Hindlimb muscle (tissue), 1 donor: ENCODE measurements around the gene KIAA1210. TPM values are rescaled to one million over a fixed set of nuclear protein-coding genes. Genes with fewer than 3 reads are reported as not detected.

Experiments used
- DNase-seq: peaks from one replicate; pipeline ENCODE4 v3.0.0-alpha.2; 2013
- polyA plus RNA-seq: library from polyadenylated mRNA; unstranded; fragments of 120-200 nt; gene quantifications from one replicate; pipeline ENCODE4 v1.2.1, GENCODE V29; 2013; ENCODE audit not compliant: insufficient read length

KIAA1210 gene
- polyA plus RNA-seq = 0.12 TPM

GRCh38 chrX:119127650-119128049, at the start of gene KIAA1210:
KIAA1210 (minus strand) TSS chrX:119127812; CDS start chrX:119123642, 4,170 bp downstream.
- DNase-seq = no peak

- no peak for DNase-seq
Measured at GRCh38 chrX:119177278-119177677, 49.7 kb upstream of the KIAA1210 start.

DNA sequence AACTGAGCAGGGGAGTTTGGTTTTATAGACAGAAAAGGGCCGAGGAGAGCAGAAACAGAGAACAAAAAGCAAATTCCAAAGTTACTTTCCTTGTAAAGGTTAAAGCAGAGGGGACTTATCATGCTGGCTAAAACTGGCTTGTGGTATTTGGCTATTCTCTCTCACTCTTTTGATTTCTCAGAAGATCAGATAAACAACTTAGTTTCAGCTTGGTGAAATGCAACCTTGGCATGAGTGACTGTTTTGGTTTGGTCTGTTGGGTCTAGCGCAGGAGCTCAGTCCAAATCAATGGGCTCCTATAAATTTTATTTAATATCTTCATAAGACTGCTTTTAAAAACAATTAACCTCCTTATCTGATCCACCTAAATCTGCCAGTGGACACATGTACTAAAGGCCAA, 47.3 kb upstream of the KIAA1210 start:
- no peak for DNase-seq

DNA sequence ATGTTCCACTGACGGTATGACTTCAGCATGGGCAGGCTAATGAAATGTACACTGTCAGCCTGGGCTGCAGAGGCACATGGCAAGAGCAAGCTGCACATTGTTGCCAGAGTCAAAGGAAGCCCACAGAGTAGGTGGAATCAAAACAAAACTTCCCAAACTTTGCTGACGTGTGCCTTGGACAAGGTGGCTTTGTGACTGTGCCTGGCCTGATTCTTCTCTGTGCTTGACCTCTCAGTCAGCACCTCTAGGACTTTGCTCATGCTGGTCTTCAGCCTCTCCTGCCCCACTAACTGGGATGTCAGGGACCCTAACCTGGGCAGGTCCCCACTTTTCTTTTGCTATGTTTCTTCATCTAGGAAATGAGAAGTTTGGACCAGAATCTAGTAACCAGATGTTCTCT, 40.5 kb upstream of the KIAA1210 start:
- no peak for DNase-seq

DNA sequence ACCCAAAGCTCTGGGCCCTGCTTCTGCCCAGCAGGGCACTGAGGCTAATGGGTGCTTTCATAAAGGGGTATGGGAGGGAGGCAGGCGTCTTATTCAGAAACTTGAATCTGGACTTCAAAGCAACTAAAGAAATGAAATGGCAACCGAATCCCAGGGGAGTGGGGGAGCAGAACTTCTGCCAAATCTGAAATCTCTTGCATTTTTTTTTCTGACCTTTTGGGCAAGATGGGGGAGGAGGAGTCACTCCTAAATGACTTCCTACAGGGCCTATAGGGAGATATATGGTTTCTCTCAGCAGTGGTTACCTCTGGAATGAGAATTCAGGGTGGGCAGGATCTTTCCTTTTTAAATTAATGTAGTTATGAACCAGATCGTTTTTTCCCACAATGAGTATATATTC, 30.6 kb upstream of the KIAA1210 start:
- DNase-seq = no peak

- no peak for DNase-seq
Measured at GRCh38 chrX:119156241-119156640, 28.6 kb upstream of the KIAA1210 start.

DNA sequence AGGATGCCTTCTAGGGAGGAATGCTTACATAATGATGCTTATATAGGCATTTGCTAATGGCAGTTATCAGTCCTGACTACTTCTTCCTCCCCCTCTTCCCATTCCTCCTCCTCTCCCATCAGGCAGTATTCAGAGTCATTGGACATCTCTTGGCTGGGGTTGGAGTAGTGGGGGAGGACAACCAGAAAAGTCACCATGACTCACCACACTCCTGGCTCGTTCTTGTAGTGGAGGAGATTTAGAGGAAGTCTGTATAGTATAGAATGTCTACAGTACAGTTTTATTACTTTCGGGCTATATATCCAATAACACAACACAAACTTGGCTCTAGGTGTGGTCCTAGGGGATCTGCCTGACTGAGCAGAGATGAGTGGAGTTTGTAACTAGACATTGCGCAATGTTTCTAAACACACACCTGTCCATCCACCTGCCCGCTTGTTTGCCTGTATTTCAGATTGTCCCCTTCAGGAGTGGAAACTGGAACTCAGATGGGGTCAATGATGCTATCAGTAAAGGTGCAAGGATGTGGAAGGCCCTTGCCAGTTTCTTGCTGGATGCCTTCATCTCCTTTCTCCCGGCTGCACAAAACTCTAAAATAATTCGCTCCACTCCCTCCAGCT, 27.9 kb upstream of the KIAA1210 start:
- no peak for DNase-seq

DNA sequence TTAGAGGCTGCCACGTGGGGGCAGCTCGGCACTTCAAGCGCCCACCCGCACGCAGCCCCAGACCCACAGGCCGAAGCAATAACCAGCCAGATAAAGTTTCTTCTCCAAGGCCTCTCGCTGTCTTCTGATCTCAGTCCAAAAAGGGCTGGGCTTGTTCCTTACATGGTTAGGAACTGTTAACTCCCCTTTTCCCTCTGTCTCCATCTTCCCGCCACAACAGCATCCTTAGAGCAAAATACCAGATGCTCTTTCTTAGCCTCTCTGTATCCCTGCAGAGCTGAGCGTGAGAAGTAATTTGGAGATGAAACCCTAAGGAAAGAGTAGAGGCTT, 23.4 kb upstream of the KIAA1210 start:
- DNase-seq = peak; percentile 34

GRCh38 chrX:119150163-119151050, 22.8 kb upstream of the KIAA1210 start:
- no peak for DNase-seq

- no peak for DNase-seq
Measured at GRCh38 chrX:119147486-119147885, 19.9 kb upstream of the KIAA1210 start.

GRCh38 chrX:119145241-119145653, 17.6 kb upstream of the KIAA1210 start:
- no peak for DNase-seq

DNA sequence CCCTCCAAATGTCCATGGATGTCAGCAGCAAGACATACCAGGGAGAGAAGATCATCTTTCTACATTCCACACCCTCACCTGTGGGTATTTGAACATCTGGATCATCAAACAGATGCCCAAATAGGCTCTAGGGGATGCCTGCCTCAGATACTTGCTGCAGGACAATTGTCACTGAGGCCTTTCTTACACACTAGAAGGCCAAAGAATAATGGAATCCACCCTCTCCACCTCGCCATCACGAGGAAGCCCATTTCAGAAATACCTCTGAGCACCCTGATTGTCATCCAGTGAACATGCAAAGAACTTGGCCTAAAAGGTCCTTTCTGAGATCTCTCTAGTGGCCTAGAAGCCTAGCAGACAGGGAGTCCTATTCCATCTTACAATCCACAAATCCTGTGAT, 6.9 kb upstream of the KIAA1210 start:
- no peak for DNase-seq

GRCh38 chrX:119132961-119133360, 5.3 kb upstream of the KIAA1210 start:
- no peak for DNase-seq

- no peak for DNase-seq
Measured at GRCh38 chrX:119132316-119132715, 4.7 kb upstream of the KIAA1210 start.

GRCh38 chrX:119130911-119131310, 3.3 kb upstream of the KIAA1210 start:
- DNase-seq = no peak

- DNase-seq = peak; percentile 12
Measured at GRCh38 chrX:119121341-119121740, 6.3 kb downstream of the KIAA1210 start.

- peak; percentile 45 for DNase-seq
Measured at GRCh38 chrX:119118780-119119395, 8.7 kb downstream of the KIAA1210 start.

GRCh38 chrX:119107206-119107605, 20.4 kb downstream of the KIAA1210 start:
- no peak for DNase-seq

- no peak for DNase-seq
Measured at GRCh38 chrX:119105826-119106225, 21.8 kb downstream of the KIAA1210 start.

DNA sequence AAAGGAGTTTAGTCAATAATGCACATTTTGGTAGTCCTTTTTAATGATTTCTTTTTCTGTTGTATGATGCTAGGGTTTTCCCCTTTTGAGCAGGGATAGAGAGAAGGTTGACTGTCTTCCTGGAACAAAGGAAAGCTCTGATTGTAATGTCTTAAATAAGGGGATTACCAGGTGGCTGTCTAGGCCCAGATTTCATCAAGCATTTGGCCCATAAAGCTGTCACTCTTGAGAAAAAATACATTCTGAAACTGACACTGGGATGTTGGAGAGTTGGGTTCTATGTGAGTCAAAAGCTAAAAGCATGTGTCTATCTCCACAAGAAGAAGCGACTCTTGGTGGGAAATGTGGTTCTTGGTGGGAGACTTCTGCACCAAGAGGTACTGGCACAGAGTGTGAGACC, 26.4 kb downstream of the KIAA1210 start:
- DNase-seq = no peak

DNA sequence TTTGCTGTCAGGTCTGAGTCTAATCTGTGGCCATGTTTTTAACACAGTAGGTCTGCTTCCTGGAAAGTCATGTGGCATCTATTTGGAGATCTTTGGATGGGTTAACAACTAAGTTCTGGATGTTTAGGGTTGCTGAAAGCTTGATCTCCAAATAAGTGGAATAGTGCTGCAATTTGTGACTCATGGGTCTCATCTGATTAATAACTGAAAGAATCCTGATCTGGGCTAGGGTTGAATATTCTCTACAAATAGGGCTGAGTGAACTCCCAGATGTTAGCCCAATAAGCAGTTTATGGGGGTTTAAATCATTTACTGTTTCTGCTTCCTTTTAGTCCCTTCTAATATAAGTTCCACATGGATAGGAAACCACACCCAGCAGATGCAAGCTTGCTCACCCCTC, 31.7 kb downstream of the KIAA1210 start:
- DNase-seq = no peak

GRCh38 chrX:119094819-119095218, 32.8 kb downstream of the KIAA1210 start:
- DNase-seq = no peak

DNA sequence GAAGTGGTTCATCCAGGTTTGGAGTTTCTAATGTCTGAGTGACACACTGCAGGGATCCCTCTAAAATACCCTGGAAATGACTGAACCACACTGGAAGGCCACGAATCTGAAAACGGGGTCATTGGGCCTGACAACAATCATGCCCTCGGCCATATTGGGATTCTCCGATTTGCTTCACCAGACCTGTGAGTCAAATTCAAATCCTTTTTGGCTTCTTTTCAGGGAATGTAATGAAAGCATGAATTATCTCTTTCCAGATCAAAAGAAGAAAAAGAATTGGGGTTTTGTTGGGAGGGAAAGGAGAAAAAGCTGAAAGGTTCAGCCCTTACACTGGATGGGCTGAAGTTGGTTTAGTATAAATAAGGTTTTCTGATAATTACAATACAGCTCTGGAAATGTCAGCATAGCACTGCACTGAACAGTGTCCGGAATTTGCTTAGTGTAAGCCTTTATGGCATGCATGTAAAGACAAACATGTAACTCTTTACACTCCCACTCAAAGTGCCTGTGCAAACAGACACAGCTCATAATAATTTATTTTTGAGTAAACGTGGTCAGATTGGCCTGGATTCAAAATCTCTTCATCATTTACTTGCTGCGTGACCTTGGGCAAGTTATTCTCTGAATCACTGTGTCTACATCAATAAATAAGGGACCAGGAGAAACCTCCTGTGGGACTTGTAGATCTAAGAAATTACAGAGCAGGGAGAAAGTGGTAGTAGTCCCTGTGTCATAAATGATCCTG, 33.4 kb downstream of the KIAA1210 start:
- DNase-seq = no peak
